ENCODE measurements around the gene TSEN2.

DNA sequence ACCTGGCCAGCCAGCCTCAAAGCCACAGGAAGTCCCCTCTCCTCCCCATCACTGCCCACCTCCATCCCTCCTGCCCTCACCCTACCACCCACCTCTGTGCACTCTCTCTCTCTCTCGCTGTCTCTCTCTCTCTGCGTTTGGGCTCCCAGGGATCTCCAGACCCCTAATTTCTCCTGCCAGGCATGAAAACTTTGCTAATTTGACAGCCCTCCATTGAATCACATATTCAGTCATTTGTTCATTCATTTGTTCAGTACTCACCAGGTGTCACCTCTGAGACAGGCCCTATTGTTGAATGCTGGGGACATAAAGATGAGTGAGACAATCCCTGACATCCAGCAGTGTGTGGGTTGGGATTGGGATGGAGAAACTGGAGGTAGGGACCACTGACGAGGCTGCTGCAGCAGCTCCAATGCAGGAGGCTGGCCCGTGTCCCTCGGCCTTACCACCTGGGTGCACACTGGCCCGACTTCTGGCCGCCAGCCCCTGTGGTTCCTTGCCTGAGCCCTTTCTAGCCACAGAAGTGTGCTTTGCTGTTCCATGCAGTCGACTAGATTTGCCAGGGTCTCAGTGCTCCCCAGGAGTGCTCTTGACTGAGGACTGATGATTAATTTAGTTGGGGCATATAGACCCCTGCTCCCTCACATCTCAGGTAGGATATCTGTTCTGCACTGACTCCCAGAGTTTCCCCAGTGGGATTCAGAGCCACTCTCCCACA lies 38.6 kb upstream of the TSEN2 start:
- TF ChIP-seq, protein P1, sequence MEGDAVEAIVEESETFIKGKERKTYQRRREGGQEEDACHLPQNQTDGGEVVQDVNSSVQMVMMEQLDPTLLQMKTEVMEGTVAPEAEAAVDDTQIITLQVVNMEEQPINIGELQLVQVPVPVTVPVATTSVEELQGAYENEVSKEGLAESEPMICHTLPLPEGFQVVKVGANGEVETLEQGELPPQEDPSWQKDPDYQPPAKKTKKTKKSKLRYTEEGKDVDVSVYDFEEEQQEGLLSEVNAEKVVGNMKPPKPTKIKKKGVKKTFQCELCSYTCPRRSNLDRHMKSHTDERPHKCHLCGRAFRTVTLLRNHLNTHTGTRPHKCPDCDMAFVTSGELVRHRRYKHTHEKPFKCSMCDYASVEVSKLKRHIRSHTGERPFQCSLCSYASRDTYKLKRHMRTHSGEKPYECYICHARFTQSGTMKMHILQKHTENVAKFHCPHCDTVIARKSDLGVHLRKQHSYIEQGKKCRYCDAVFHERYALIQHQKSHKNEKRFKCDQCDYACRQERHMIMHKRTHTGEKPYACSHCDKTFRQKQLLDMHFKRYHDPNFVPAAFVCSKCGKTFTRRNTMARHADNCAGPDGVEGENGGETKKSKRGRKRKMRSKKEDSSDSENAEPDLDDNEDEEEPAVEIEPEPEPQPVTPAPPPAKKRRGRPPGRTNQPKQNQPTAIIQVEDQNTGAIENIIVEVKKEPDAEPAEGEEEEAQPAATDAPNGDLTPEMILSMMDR (conservative IDR thresholded peaks at IDR 0.05 in 1 of 2, IDR thresholded peaks at IDR 0.05 in 1 of 2; ENCODE audit: extremely low read depth in 1 of 2, insufficient read depth in 1 of 2, low read depth in 1 of 2, low read length in 2 of 2): no peak
- no peak for TF ChIP-seq EZH2 (IDR thresholded peaks at IDR 0.05; ENCODE audit: borderline replicate concordance, low read length)

Measured in mammary epithelial cell (primary cell).